8988T (cell line): ENCODE measurements around the gene IL1A.

ENCODE experiments used
- DNase-seq: peaks from one replicate; pipeline ENCODE4 v3.0.0; 2011

The IL1A gene

GRCh38 chr2:112791019-112791418 is 6.7 kb upstream of the IL1A start:
- no peak for DNase-seq

- no peak for DNase-seq
These were observed 6.0 kb upstream of the IL1A start for GRCh38 chr2:112790305-112790704.

- no peak for DNase-seq
These were observed 4.9 kb upstream of the IL1A start for GRCh38 chr2:112789186-112789585.

GRCh38 chr2:112788653-112789052 is 4.4 kb upstream of the IL1A start:
- no peak for DNase-seq

GRCh38 chr2:112787729-112788393 is 3.6 kb upstream of the IL1A start:
- no peak for DNase-seq

GRCh38 chr2:112787294-112787693 is 3.0 kb upstream of the IL1A start:
- no peak for DNase-seq

GRCh38 chr2:112783187-112783714 is 1.0 kb downstream of the IL1A start:
- DNase-seq = no peak

GRCh38 chr2:112782234-112782799 is 2.0 kb downstream of the IL1A start:
- DNase-seq = no peak

GRCh38 chr2:112779598-112779997 is 4.7 kb downstream of the IL1A start:
- no peak for DNase-seq

- no peak for DNase-seq
These were observed 7.3 kb downstream of the IL1A start for GRCh38 chr2:112777036-112777435.

GRCh38 chr2:112776113-112776512 is 8.2 kb downstream of the IL1A start:
- no peak for DNase-seq

GRCh38 chr2:112774536-112775285 is 9.6 kb downstream of the IL1A start:
- DNase-seq = no peak

GRCh38 chr2:112773556-112773955 is 10.7 kb downstream of the IL1A start:
- DNase-seq = no peak

GRCh38 chr2:112772911-112773475 is 11.3 kb downstream of the IL1A start:
- no peak for DNase-seq

- DNase-seq = no peak
These were observed 12.0 kb downstream of the IL1A start for GRCh38 chr2:112772322-112772721.

GRCh38 chr2:112768432-112768831 is 15.9 kb downstream of the IL1A start:
- no peak for DNase-seq

GRCh38 chr2:112767693-112768330 is 16.5 kb downstream of the IL1A start:
- DNase-seq = no peak

GRCh38 chr2:112765251-112765650 is 19.0 kb downstream of the IL1A start:
- no peak for DNase-seq

- peak; percentile 80 for DNase-seq
These were observed 19.9 kb downstream of the IL1A start, which contains the start of gene CKAP2L for GRCh38 chr2:112764071-112765044. CKAP2L (minus strand) TSS chr2:112764609; CDS start chr2:112764598, 11 bp downstream.

- no peak for DNase-seq
These were observed 22.0 kb downstream of the IL1A start for GRCh38 chr2:112762276-112762675.

GRCh38 chr2:112760149-112760548 is 24.1 kb downstream of the IL1A start:
- no peak for DNase-seq

GRCh38 chr2:112758711-112759110 is 25.6 kb downstream of the IL1A start:
- no peak for DNase-seq
